H9 (cell line): Measurements from ENCODE around the gene TPPP3. TPM values are rescaled to one million over a fixed set of nuclear protein-coding genes. Genes with fewer than 3 reads are reported as not detected.

Experiments
- DNase-seq: peaks from one replicate; pipeline ENCODE4 v3.0.0-alpha.2; 2017
- H2AFZ ChIP-seq: one replicate; pipeline ENCODE4 v1.6.1; 2013; ENCODE audit warnings: mild to moderate bottlenecking, low read length, control low read depth, moderate library complexity
- H2AK5ac ChIP-seq: 2 replicates; pipeline ENCODE4 v1.6.1; 2013; ENCODE audit warnings: low read length, control low read depth, mixed read lengths; ENCODE audit not compliant: insufficient read length
- H2BK120ac ChIP-seq: one replicate; pipeline ENCODE4 v1.6.1; 2013; ENCODE audit warnings: low read depth, mild to moderate bottlenecking, low read length, control low read depth, inconsistent platforms; ENCODE audit not compliant: poor library complexity, severe bottlenecking
- H2BK12ac ChIP-seq: 2 replicates; pipeline ENCODE4 v1.6.1; 2013; ENCODE audit warnings: low read length, control low read depth, mixed read lengths, low read depth; ENCODE audit not compliant: insufficient read length
- H2BK15ac ChIP-seq: 2 replicates; pipeline ENCODE4 v1.6.1; 2013; ENCODE audit warnings: low read depth, low read length, control low read depth
- H2BK20ac ChIP-seq: one replicate; pipeline ENCODE4 v1.6.1; 2013; ENCODE audit warnings: low read depth, mild to moderate bottlenecking, low read length, control low read depth, inconsistent platforms; ENCODE audit not compliant: poor library complexity, severe bottlenecking
- H2BK5ac ChIP-seq: 2 replicates; pipeline ENCODE4 v1.6.1; 2013; ENCODE audit warnings: low read length, control low read depth, mixed read lengths; ENCODE audit not compliant: insufficient read length
- H3K14ac ChIP-seq: 2 replicates; pipeline ENCODE4 v1.6.1; 2013; ENCODE audit warnings: low read length, control low read depth; ENCODE audit not compliant: insufficient read depth
- H3K18ac ChIP-seq: 2 replicates; pipeline ENCODE4 v1.6.1; 2013; ENCODE audit warnings: low read depth, mild to moderate bottlenecking, mixed read lengths, low read length, control low read depth; ENCODE audit not compliant: insufficient read length
- H3K23ac ChIP-seq: 2 replicates; pipeline ENCODE4 v1.6.1; 2013; ENCODE audit warnings: low read length, control low read depth, mixed read lengths, low read depth; ENCODE audit not compliant: insufficient read length
- H3K23me2 ChIP-seq: 2 replicates; pipeline ENCODE4 v1.6.1; 2013; ENCODE audit warnings: low read depth, mild to moderate bottlenecking, mixed read lengths, low read length, control low read depth; ENCODE audit not compliant: insufficient read length, poor library complexity, severe bottlenecking
- H3K27ac ChIP-seq: 2 replicates; pipeline ENCODE4 v1.5.1; 2013; ENCODE audit warnings: low read length, control low read depth, mixed read lengths, low read depth; ENCODE audit not compliant: insufficient read length
- H3K27me3 ChIP-seq: 2 replicates; pipeline ENCODE4 v1.6.1; 2013; ENCODE audit warnings: low read length, control low read depth, inconsistent platforms; ENCODE audit not compliant: insufficient read depth
- H3K4ac ChIP-seq: 2 replicates; pipeline ENCODE4 v1.6.1; 2013; ENCODE audit warnings: low read depth, mild to moderate bottlenecking, control low read depth, inconsistent platforms, low read length, moderate library complexity
- H3K4me1 ChIP-seq: 2 replicates; pipeline ENCODE4 v1.6.1; 2013; ENCODE audit warnings: low read length, control low read depth, inconsistent platforms; ENCODE audit not compliant: insufficient read depth
- H3K4me2 ChIP-seq: 2 replicates; pipeline ENCODE4 v1.6.1; 2013; ENCODE audit warnings: low read length, control low read depth, mixed read lengths; ENCODE audit not compliant: insufficient read length, insufficient read depth
- H3K56ac ChIP-seq: 2 replicates; pipeline ENCODE4 v1.6.1; 2013; ENCODE audit warnings: low read depth, mild to moderate bottlenecking, mixed read lengths, low read length, control low read depth; ENCODE audit not compliant: insufficient read length
- H3K79me1 ChIP-seq: 2 replicates; pipeline ENCODE4 v1.6.1; 2013; ENCODE audit warnings: low read depth, mild to moderate bottlenecking, moderate library complexity, low read length, control low read depth, inconsistent platforms; ENCODE audit not compliant: insufficient read depth, poor library complexity, severe bottlenecking
- H3K79me2 ChIP-seq: 2 replicates; pipeline ENCODE4 v1.6.1; 2013; ENCODE audit warnings: low read length, control low read depth, inconsistent platforms; ENCODE audit not compliant: insufficient read depth
- H3K9ac ChIP-seq: 2 replicates; pipeline ENCODE4 v1.6.1; 2013; ENCODE audit warnings: low read length, control low read depth, mixed read lengths; ENCODE audit not compliant: insufficient read length; ENCODE audit errors: extremely low read depth
- H3K9me3 ChIP-seq: one replicate; pipeline ENCODE4 v1.6.1; 2013; ENCODE audit warnings: low read depth, low read length, inconsistent platforms; ENCODE audit not compliant: control insufficient read depth
- H3T11ph ChIP-seq: one replicate; pipeline ENCODE4 v1.6.1; 2013; ENCODE audit warnings: mild to moderate bottlenecking, low read length, control low read depth, inconsistent platforms
- H4K20me1 ChIP-seq: one replicate; pipeline ENCODE4 v1.6.1; 2013; ENCODE audit not compliant: control insufficient read depth, insufficient read length, insufficient read depth
- H4K5ac ChIP-seq: 2 replicates; pipeline ENCODE4 v1.6.1; 2013; ENCODE audit warnings: low read depth, mild to moderate bottlenecking, mixed read lengths, low read length, control low read depth; ENCODE audit not compliant: insufficient read length
- H4K8ac ChIP-seq: replicated peaks from 2 replicates; pipeline ENCODE4 v1.6.1; 2013; ENCODE audit warnings: low read length, control low read depth, mixed read lengths, low read depth; ENCODE audit not compliant: insufficient read length
- H4K91ac ChIP-seq: 2 replicates; pipeline ENCODE4 v1.6.1; 2013; ENCODE audit warnings: low read depth, mild to moderate bottlenecking, moderate library complexity, mixed read lengths, low read length, control low read depth; ENCODE audit not compliant: insufficient read length
- H3K27ac Mint-ChIP-seq, 3 experiments: 2 replicates in 2 of 3; 3 replicates in 1 of 3; pipeline ENCODE4 v1.8.0; 2020 to 2021; ENCODE audit warnings: mixed read lengths in 3 of 3, mild to moderate bottlenecking in 1 of 3, moderate library complexity in 1 of 3
- H3K27me3 Mint-ChIP-seq: 2 replicates; pipeline ENCODE4 v1.8.0; 2021; ENCODE audit warnings: low read depth, mild to moderate bottlenecking, moderate library complexity, mixed read lengths
- H3K36me3 Mint-ChIP-seq, 3 experiments: 2 replicates in 2 of 3; 3 replicates in 1 of 3; pipeline ENCODE4 v1.8.0; 2020 to 2021; ENCODE audit warnings: low read depth in 3 of 3, mixed read lengths in 3 of 3; ENCODE audit not compliant: insufficient read depth in 1 of 3
- H3K4me1 Mint-ChIP-seq, 2 experiments: 2 replicates each; pipeline ENCODE4 v1.8.0; 2020; ENCODE audit warnings: mixed read lengths in 2 of 2
- H3K4me3 Mint-ChIP-seq, 2 experiments: 2 replicates in 1 of 2; 3 replicates in 1 of 2; pipeline ENCODE4 v1.8.0; 2020 to 2021; ENCODE audit warnings: mild to moderate bottlenecking in 2 of 2, mixed read lengths in 2 of 2, moderate library complexity in 1 of 2
- H3K9me3 Mint-ChIP-seq, 2 experiments: 2 replicates in 1 of 2; 3 replicates in 1 of 2; pipeline ENCODE4 v1.8.0; 2020; ENCODE audit warnings: mild to moderate bottlenecking in 2 of 2, mixed read lengths in 2 of 2, moderate library complexity in 1 of 2
- CTCF ChIP-seq: fragments of 200-600 bp; sonication (generic); conservative IDR thresholded peaks from 3 replicates; pipeline ENCODE4 v1.8.0; 2021; ENCODE audit warnings: antibody characterized with exemption, mild to moderate bottlenecking
- WGBS: extraction: QIAGEN DNeasy Blood & Tissue Kit; methylation state at CpG from one replicate; pipeline ENCODE4 v1.1.7; 2013; ENCODE audit warnings: missing lambda C conversion rate, low lambda C conversion rate, mixed read lengths; ENCODE audit not compliant: insufficient read length; ENCODE audit errors: extremely low coverage; 5-methylcytosine and 5-hydroxymethylcytosine counted together
- total RNA-seq: library from RNA; stranded (reverse); gene quantifications from 2 replicates; pipeline ENCODE4 v1.2.1, GENCODE V29; 2021

Gene TPPP3
- total RNA-seq, 1 experiment from 2014 or later: 0.79 TPM

DNA sequence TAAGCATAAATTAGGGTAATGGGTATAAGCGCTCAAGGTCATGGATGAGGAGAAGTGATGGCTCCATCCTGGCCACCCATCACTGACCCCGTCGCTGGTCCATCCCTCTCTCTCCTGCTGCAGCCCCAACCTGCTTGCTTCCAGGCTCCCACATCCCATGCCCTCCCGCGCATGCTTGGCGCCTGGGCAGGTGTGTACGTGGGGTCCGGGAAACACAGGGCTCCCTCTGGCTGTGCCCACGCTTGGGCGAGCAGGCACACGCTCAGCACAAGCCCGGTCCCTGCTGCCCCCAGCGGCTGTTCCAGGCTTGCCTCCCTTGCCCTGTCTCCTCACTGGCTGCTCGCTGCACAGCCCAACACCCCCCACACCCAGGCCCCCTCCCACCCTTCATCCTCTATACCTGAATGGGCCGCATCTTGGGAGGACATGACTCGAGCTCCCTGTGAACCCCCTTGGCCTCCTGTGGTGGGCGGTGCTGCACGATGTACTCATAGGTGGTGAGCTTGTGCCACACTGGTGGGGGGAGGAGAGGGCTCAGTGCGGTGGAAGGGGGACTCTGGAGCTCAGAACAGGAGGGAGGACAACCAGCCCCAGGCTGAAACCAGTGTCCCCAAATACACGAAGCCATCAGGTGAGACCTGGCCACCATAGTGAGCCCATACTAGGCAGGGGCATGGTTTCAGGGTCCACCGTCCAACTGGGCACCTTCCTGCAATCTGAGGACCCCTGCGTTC lies 4.7 kb upstream of the TPPP3 start:
- no peak for DNase-seq
- no CpG with 5 or more reads among the region's 22 CpGs for WGBS

More for the DNA sequence above, 4.7 kb upstream of the TPPP3 start:
- Mint-ChIP-seq H3K4me1 (peaks cover 16 to 34% of the 10 kb centered on the region in 2 experiments), H3K27me3 (peaks cover 64% of the 10 kb centered on the region), H3K4me3 (no peak overlapping the region; a peak in 1 of 5 replicates), H3K27ac (no peak overlapping the region), H3K9me3 (no peaks in the 10 kb centered on the region), H3K36me3 (peaks cover 0 to 1% (median 0%) of the 10 kb centered on the region in 3 experiments; a peak in 1 of 7 replicates)
- Histone ChIP-seq H3K79me2 (no peaks in the 10 kb centered on the region), H3K4me1 (no peaks in the 10 kb centered on the region), H4K5ac (no peak overlapping the region), H4K8ac (no peak overlapping the region), H2BK12ac (no peak overlapping the region), H3K18ac (no peak overlapping the region), H3K27me3 (peaks cover 20% of the 10 kb centered on the region; the same call in 1 of the 2 replicates), H3K4me2 (no peak overlapping the region), H3K79me1 (no peaks in the 10 kb centered on the region), H2BK120ac (no peak overlapping the region), H3K14ac (no peak overlapping the region), H2BK5ac (no peak overlapping the region), H3K23ac (no peak overlapping the region), H2BK20ac (no peak overlapping the region), H3K23me2 (peaks cover 3% of the 10 kb centered on the region), H4K20me1 (peaks cover 2% of the 10 kb centered on the region), H2BK15ac (no peak overlapping the region; the same call in 1 of the 2 replicates), H3K27ac (no peak overlapping the region), H2AK5ac (no peak overlapping the region), H3K9ac (no peak overlapping the region), H2AFZ (no peak overlapping the region), H3K4ac (no peak overlapping the region), H3T11ph (no peak overlapping the region), H3K56ac (no peak overlapping the region), H4K91ac (no peak overlapping the region), H3K9me3 (no peaks in the 10 kb centered on the region)
- peak; percentile 16; the same call in 1 of the 3 replicates for TF ChIP-seq CTCF
